Suprapubic skin (tissue), 4 donors: ENCODE measurements around the gene GARIN5A.

Experiments used
- EP300 ChIP-seq: sonication (generic); formaldehyde crosslinking; IDR thresholded peaks from one replicate; pipeline ENCODE4 v1.6.1; 2017; ENCODE audit warnings: antibody characterized with exemption
- POLR2AphosphoS5 ChIP-seq, 3 donors: sonication (generic); formaldehyde crosslinking; IDR thresholded peaks; one replicate each; pipeline ENCODE4 v1.6.1; 2017; ENCODE audit warnings: antibody characterized with exemption in 3 of 3
- TF ChIP-seq, protein P1 (sequence below), 2 donors: fragments of 200-600 bp in 1 of 2; fragments of 450-650 bp in 1 of 2; sonication (generic) in 1 of 2; IDR thresholded peaks; one replicate each; pipeline ENCODE4 v1.5.1; 2016 to 2019; ENCODE audit warnings: antibody characterized with exemption in 2 of 2, mild to moderate bottlenecking in 1 of 2, moderate library complexity in 1 of 2

DNA sequence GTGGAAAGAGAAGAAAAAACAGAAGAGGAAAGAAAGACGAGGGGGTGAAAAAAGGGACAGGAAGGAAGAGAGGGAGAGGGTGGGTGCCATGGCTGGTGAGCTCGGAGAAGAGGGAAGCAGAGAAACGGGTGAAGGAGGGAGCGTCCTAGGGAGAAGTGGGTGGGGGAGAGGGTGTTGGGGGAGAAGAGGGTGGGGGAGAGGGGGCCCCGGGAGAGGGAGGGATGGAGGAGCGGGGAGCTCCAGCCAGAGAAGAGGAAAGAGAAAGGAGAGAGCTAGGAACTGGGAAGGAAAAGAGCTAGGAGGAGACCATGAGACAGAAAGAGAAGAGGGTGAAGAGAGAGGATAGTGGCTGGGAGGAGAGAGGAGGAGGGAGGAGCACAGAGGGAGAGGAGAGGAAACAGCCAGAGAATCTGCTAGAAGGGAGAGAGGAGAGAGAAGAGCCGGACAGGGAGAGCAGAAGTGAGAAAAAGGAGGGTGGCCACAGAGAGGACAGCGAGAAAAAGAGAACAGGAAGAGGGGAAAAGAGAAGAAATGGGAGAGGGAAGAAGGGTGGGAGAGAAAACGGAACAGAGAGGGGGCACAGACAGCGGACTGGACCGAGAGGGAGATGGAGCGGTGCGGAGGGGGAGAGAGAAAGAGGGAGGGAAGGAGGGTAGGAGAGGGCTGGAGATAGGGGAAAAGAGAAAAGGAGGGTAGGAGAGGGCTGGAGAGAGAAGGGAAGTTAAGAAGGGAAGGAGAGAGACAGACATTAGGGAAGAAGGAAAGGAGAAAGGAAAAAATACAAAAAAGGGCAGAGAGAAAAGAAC lies 11.9 kb upstream of the GARIN5A start:
- TF ChIP-seq, protein P1, sequence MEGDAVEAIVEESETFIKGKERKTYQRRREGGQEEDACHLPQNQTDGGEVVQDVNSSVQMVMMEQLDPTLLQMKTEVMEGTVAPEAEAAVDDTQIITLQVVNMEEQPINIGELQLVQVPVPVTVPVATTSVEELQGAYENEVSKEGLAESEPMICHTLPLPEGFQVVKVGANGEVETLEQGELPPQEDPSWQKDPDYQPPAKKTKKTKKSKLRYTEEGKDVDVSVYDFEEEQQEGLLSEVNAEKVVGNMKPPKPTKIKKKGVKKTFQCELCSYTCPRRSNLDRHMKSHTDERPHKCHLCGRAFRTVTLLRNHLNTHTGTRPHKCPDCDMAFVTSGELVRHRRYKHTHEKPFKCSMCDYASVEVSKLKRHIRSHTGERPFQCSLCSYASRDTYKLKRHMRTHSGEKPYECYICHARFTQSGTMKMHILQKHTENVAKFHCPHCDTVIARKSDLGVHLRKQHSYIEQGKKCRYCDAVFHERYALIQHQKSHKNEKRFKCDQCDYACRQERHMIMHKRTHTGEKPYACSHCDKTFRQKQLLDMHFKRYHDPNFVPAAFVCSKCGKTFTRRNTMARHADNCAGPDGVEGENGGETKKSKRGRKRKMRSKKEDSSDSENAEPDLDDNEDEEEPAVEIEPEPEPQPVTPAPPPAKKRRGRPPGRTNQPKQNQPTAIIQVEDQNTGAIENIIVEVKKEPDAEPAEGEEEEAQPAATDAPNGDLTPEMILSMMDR (IDR thresholded peaks at IDR 0.05), result no peak
- TF ChIP-seq POLR2AphosphoS5 (IDR thresholded peaks at IDR 0.05), result no peak
- no peak for TF ChIP-seq EP300
